Glomerular visceral epithelial cell (primary cell): ENCODE results near the gene DCBLD1.

Source experiments
- DNase-seq: peaks from one replicate; pipeline ENCODE4 v3.0.0-alpha.2; 2016; ENCODE audit errors: extremely low spot score

Gene DCBLD1

GRCh38 chr6:117469791-117470190, 12.7 kb upstream of the DCBLD1 start:
- DNase-seq, result no peak

- no peak for DNase-seq
Observed at GRCh38 chr6:117472667-117473066, 9.8 kb upstream of the DCBLD1 start.

- no peak for DNase-seq
Observed at GRCh38 chr6:117473401-117473800, 9.1 kb upstream of the DCBLD1 start.

GRCh38 chr6:117477988-117478852, 4.3 kb upstream of the DCBLD1 start:
- DNase-seq, result no peak

GRCh38 chr6:117478853-117479231, 3.6 kb upstream of the DCBLD1 start:
- DNase-seq, result no peak

- DNase-seq, result no peak
Observed at GRCh38 chr6:117480651-117481050, 1.8 kb upstream of the DCBLD1 start.

GRCh38 chr6:117481278-117481925, 1.1 kb upstream of the DCBLD1 start:
- DNase-seq, result no peak

- no peak for DNase-seq
Observed at GRCh38 chr6:117481926-117482239, 591 bp upstream of the DCBLD1 start.

- peak; percentile 61 for DNase-seq
Observed at GRCh38 chr6:117483004-117483644, 650 bp downstream of the DCBLD1 start.

GRCh38 chr6:117483645-117484016, 1.2 kb downstream of the DCBLD1 start:
- peak; percentile 41 for DNase-seq

- no peak for DNase-seq
Observed at GRCh38 chr6:117484052-117484646, 1.7 kb downstream of the DCBLD1 start.

- no peak for DNase-seq
Observed at GRCh38 chr6:117485433-117485832, 3.0 kb downstream of the DCBLD1 start.

- no peak for DNase-seq
Observed at GRCh38 chr6:117487821-117488220, 5.3 kb downstream of the DCBLD1 start.

GRCh38 chr6:117489003-117489402, 6.5 kb downstream of the DCBLD1 start:
- no peak for DNase-seq

- no peak for DNase-seq
Observed at GRCh38 chr6:117491916-117492315, 9.4 kb downstream of the DCBLD1 start.

- no peak for DNase-seq
Observed at GRCh38 chr6:117493470-117493869, 11.0 kb downstream of the DCBLD1 start.

- no peak for DNase-seq
Observed at GRCh38 chr6:117494283-117494682, 11.8 kb downstream of the DCBLD1 start.

- DNase-seq, result no peak
Observed at GRCh38 chr6:117494694-117495318, 12.3 kb downstream of the DCBLD1 start.

GRCh38 chr6:117495425-117495824, 13.0 kb downstream of the DCBLD1 start:
- no peak for DNase-seq

GRCh38 chr6:117495869-117496268, 13.4 kb downstream of the DCBLD1 start:
- DNase-seq, result no peak

- DNase-seq, result peak; percentile 41
Observed at GRCh38 chr6:117496383-117496990, 14.0 kb downstream of the DCBLD1 start.

- DNase-seq, result no peak
Observed at GRCh38 chr6:117497237-117497636, 14.8 kb downstream of the DCBLD1 start.
